B cell (primary cell): ENCODE measurements around the gene NFIC. TPM values are rescaled to one million over a fixed set of nuclear protein-coding genes. Genes with fewer than 3 reads are reported as not detected.

Source experiments
- ATAC-seq: fragments of 200-7000 bp; cut with Tn5 transposase; one replicate; pipeline ENCODE4 v1.10.0; 2021; ENCODE audit warnings: low read depth, mild to moderate bottlenecking, moderate number of reproducible peaks, moderate library complexity
- CTCF ChIA-PET: fragments of 350-600 bp; sonication (Branson Sonifier 250); formaldehyde crosslinking; loops from one replicate; lab custom pipeline; 2021; ENCODE audit warnings: antibody characterized with exemption, inconsistent platforms; lab: Charles Lee
- POLR2A ChIA-PET: fragments of 350-600 bp; sonication (Branson Sonifier 250); formaldehyde crosslinking; loops from one replicate; lab custom pipeline; 2021; ENCODE audit warnings: antibody characterized with exemption; lab: Charles Lee
- DNase-seq: peaks from one replicate; pipeline ENCODE4 v3.0.0; 2013
- H2AFZ ChIP-seq: 2 replicates; pipeline ENCODE4 v1.6.1; 2012; ENCODE audit warnings: mild to moderate bottlenecking, low read depth, low read length; ENCODE audit not compliant: insufficient read depth, poor library complexity, severe bottlenecking
- H3K27ac ChIP-seq, 2 donors: 1 replicate in 1 of 2; 2 replicates in 1 of 2; pipeline ENCODE4 v1.5.1; 2012 to 2013; ENCODE audit warnings: low read length in 2 of 2, mild to moderate bottlenecking in 2 of 2, moderate library complexity in 1 of 2
- H3K27me3 ChIP-seq, 4 experiments: fragments of 200-600 bp in 1 of 4; sonication (generic) in 1 of 4; replicated peaks in 1 of 4; 1 replicate in 2 of 4; 2 replicates in 2 of 4; pipeline versions ENCODE4 v1.6.1 to v1.7.0; 2013 to 2016; ENCODE audit warnings: low read length in 3 of 4, mild to moderate bottlenecking in 2 of 4, mixed read lengths in 1 of 4, moderate library complexity in 1 of 4; ENCODE audit not compliant: insufficient read depth in 4 of 4, control insufficient read depth in 3 of 4; ENCODE audit errors: control extremely low read depth in 1 of 4
- H3K36me3 ChIP-seq, 2 experiments: replicated peaks in 1 of 2; 1 replicate in 1 of 2; 2 replicates in 1 of 2; pipeline versions ENCODE4 v1.6.1 to v1.7.1; 2013; ENCODE audit warnings: low read length in 1 of 2; ENCODE audit not compliant: insufficient read depth in 2 of 2, control insufficient read depth in 1 of 2; ENCODE audit errors: control extremely low read depth in 1 of 2, extremely low read depth in 1 of 2
- H3K4me1 ChIP-seq, 2 donors: fragments of 200-600 bp in 1 of 2; sonication (generic) in 1 of 2; 1 replicate in 1 of 2; 2 replicates in 1 of 2; pipeline versions ENCODE4 v1.5.1 to v1.6.1; 2013 to 2017; ENCODE audit warnings: low read length in 2 of 2; ENCODE audit not compliant: control insufficient read depth in 2 of 2, insufficient read depth in 2 of 2
- H3K4me2 ChIP-seq: replicated peaks from 2 replicates; pipeline ENCODE3; 2012; ENCODE audit warnings: mild to moderate bottlenecking, low read depth, low read length; ENCODE audit not compliant: poor library complexity, severe bottlenecking
- H3K4me3 ChIP-seq, 5 experiments: fragments of 200-600 bp in 1 of 5; sonication (generic) in 1 of 5; 1 replicate in 3 of 5; 2 replicates in 2 of 5; pipeline versions ENCODE4 v1.5.1 to v1.7.0; 2011 to 2016; ENCODE audit warnings: low read length in 4 of 5, mild to moderate bottlenecking in 4 of 5, low read depth in 2 of 5, control low read depth in 1 of 5, moderate library complexity in 1 of 5; ENCODE audit not compliant: insufficient read depth in 1 of 5; ENCODE audit errors: control extremely low read depth in 1 of 5, extremely low read depth in 1 of 5
- H3K79me2 ChIP-seq: fragments of 200-600 bp; sonication (generic); one replicate; pipeline ENCODE4 v1.6.0; 2016; ENCODE audit warnings: low read length; ENCODE audit not compliant: control insufficient read depth, insufficient read depth
- H3K9ac ChIP-seq: fragments of 200-600 bp; sonication (generic); 2 replicates; pipeline ENCODE4 v1.6.1; 2017; ENCODE audit warnings: mild to moderate bottlenecking, low read length, moderate library complexity
- H3K9me3 ChIP-seq, 3 donors: one replicate each; pipeline versions ENCODE4 v1.6.1 to v1.7.1; 2013; ENCODE audit warnings: low read length in 2 of 3; ENCODE audit not compliant: control insufficient read depth in 2 of 3, insufficient read depth in 1 of 3; ENCODE audit errors: control extremely low read depth in 1 of 3
- H4K20me1 ChIP-seq: 2 replicates; pipeline ENCODE4 v1.6.0; 2012; ENCODE audit warnings: mild to moderate bottlenecking, low read length; ENCODE audit not compliant: insufficient read depth, control insufficient read depth, poor library complexity, severe bottlenecking
- H3K27ac Mint-ChIP-seq: one replicate; pipeline ENCODE4 v1.8.0; 2021; ENCODE audit warnings: mixed read lengths
- H3K27me3 Mint-ChIP-seq: one replicate; pipeline ENCODE4 v1.8.0; 2021; ENCODE audit warnings: mixed read lengths
- H3K4me1 Mint-ChIP-seq: one replicate; pipeline ENCODE4 v1.8.0; 2021; ENCODE audit warnings: mixed read lengths
- H3K4me3 Mint-ChIP-seq: one replicate; pipeline ENCODE4 v1.8.0; 2021; ENCODE audit warnings: mixed read lengths
- H3K9me3 Mint-ChIP-seq: one replicate; pipeline ENCODE4 v1.8.0; 2022; ENCODE audit warnings: mixed read lengths; ENCODE audit not compliant: insufficient read depth
- EZH2 ChIP-seq: IDR thresholded peaks from 2 replicates; pipeline ENCODE4 v1.6.1; 2012; ENCODE audit warnings: borderline replicate concordance, low read depth, mild to moderate bottlenecking, moderate library complexity, low read length; ENCODE audit not compliant: insufficient read depth, poor library complexity, severe bottlenecking
- WGBS: methylation state at CpG from one replicate; pipeline ENCODE4 v1.1.5; 2013; ENCODE audit warnings: missing lambda C conversion rate; ENCODE audit not compliant: insufficient coverage; 5-methylcytosine and 5-hydroxymethylcytosine counted together
- intact Hi-C: fragments of 100-400 bp; cut with micrococcal nuclease; formaldehyde crosslinking; loops from one replicate; pipeline ENCODE4 v1.10.0; 2022
- polyA plus RNA-seq: library from polyadenylated mRNA; depleted of rRNA; stranded (reverse); fragments of >200 nt; gene quantifications from 2 replicates; pipeline ENCODE4 v1.2.3, GENCODE V29; 2012
- total RNA-seq, 2 donors: library from RNA; stranded (reverse); fragments of 120-200 nt in 1 of 2; gene quantifications; 1 replicate in 1 of 2; 2 replicates in 1 of 2; pipeline versions ENCODE4 v1.2.3 to v1.2.4, GENCODE V29; 2013 to 2022
- TF ChIP-seq, protein P1 (sequence below): fragments of 200-600 bp; IDR thresholded peaks from one replicate; pipeline ENCODE4 v1.8.0; 2022; ENCODE audit warnings: antibody characterized with exemption, mild to moderate bottlenecking

The NFIC gene
- total and polyA plus RNA-seq, 2 donors (not counting 1 experiment from before 2014, with no cell fraction given) = 3.8 to 23.6 TPM

DNA sequence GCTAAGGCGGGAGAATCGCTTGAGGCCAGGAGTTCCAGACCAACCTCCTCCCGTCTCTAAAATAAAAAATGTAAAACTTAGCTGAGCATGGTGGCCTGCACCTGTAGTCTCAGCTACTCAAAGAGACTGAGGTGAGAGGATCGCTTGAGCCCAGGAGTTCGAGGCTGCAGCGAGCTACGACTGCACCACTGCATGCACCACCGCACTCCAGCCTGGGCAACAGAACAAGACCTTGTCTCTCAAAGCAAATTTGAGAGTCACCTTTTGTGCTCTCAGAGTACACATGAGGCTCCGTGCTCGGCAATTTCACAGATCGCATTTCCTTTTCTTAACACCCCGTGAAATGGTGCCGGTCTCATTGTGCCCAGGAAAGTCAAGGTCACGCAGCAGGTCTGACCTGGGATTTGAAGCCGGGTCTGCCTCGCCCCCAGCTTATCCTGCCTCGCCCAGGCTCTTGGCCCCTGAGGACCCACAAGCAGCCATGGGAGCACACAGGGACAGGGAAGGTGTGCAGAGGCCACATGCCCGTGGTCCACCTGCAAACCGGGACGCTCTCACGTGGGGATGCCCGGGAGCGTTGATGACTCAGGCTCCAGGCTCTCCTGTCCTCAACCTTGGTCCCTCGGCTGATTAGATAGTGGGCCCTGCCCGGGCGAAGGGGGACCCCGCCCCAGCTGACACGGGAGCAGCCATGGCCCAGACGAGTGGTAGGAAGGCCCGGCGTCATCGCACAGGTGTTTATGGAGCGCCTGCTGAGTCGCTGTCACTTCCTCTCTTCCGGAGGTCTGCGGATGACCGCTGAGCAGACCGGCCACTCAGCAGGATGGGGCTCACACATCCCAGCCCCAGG, 115.1 kb downstream of the NFIC start:
- no peak overlapping the region for H3K4me2 ChIP-seq
- H3K9me3 ChIP-seq = peaks cover 0 to 13% (median 0%) of the 10 kb centered on the region in 3 donors
- H3K4me3 ChIP-seq = no peak overlapping the region
- no peaks in the 10 kb centered on the region for H4K20me1 ChIP-seq
- H3K27ac Mint-ChIP-seq = no peak overlapping the region
- no peaks in the 10 kb centered on the region for H3K36me3 ChIP-seq
- no peak for ATAC-seq
- H3K79me2 ChIP-seq = no peaks in the 10 kb centered on the region
- peaks cover 17 to 31% of the 10 kb centered on the region in 2 donors for H3K4me1 ChIP-seq
- peaks cover 18% of the 10 kb centered on the region for H3K4me1 Mint-ChIP-seq
- peaks cover 0 to 7% (median 0%) of the 10 kb centered on the region in 4 experiments for H3K27me3 ChIP-seq
- intact Hi-C loops = no loop called here
- CTCF ChIA-PET = no interaction called here
- H3K9ac ChIP-seq = no peak overlapping the region
- POLR2A ChIA-PET = no interaction called here
- TF ChIP-seq, protein P1, sequence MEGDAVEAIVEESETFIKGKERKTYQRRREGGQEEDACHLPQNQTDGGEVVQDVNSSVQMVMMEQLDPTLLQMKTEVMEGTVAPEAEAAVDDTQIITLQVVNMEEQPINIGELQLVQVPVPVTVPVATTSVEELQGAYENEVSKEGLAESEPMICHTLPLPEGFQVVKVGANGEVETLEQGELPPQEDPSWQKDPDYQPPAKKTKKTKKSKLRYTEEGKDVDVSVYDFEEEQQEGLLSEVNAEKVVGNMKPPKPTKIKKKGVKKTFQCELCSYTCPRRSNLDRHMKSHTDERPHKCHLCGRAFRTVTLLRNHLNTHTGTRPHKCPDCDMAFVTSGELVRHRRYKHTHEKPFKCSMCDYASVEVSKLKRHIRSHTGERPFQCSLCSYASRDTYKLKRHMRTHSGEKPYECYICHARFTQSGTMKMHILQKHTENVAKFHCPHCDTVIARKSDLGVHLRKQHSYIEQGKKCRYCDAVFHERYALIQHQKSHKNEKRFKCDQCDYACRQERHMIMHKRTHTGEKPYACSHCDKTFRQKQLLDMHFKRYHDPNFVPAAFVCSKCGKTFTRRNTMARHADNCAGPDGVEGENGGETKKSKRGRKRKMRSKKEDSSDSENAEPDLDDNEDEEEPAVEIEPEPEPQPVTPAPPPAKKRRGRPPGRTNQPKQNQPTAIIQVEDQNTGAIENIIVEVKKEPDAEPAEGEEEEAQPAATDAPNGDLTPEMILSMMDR = no peak
- no peak for TF ChIP-seq EZH2
- no peak overlapping the region for H2AFZ ChIP-seq
- no peak overlapping the region for H3K27ac ChIP-seq
- H3K9me3 Mint-ChIP-seq = no peaks in the 10 kb centered on the region
- no peak for DNase-seq
- no peak overlapping the region for H3K4me3 Mint-ChIP-seq
- 80% methylated on average over 38 of the region's 38 CpGs for WGBS
- H3K27me3 Mint-ChIP-seq = peaks cover 5% of the 10 kb centered on the region
